IPS DF 4.7 (cell line): ENCODE results near the gene RBM22.
A peak's percentile ranks its signal among the peaks of the same experiment; 100 is the strongest.
"Not testable (repeated sequence)": the region's sequence is repeated elsewhere in the genome, so short reads cannot be mapped to it uniquely, and the experiment has no call there.

Experiments
- DNase-seq: peaks from one replicate; pipeline ENCODE4 v3.0.0-alpha.2; 2013; ENCODE audit warnings: low spot score; ENCODE audit errors: extremely low read depth

RBM22 gene

DNA sequence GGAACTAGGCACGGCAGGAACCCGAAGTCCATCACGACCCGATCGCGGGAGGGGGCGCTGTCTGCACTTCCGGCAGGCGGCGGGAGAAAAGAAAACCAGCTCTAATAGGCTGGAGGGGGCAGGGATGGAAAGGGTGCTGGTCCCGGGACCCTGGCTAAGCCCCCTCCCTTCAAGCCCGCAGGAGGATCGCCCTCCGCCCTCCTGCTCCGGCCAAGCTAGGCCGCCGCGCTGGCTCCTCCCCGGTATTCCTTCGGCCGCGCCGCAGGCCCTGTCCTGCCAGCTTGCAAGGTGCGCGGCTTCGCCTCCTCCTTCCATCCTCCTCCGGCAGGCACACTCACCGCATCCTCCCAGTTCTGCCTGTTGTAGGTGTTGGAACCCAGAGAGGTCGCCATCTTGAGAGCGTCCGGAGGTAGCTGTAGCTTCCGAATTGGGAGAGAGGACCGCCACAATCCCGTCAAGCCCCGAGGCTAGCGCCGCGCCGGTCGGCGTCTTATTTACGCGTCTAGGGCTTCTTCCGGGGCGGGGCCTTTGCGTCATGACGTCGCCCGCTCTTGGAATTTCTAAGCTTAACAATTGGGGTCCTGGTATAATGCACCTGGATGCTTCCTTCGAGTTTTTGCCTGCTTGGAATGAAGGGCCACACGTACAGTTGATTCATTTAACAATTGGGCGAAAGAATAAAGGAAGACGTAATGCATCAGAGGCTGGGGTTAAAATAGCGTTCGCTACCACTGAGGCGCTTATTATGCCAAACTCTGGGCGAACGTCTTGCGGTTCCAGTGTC is at the start of gene RBM22:
Gene RBM22 (minus strand): TSS at position 469 of the 784 bp plus-strand sequence. CDS start 77 bp downstream, at position 392.
- peak; percentile 69 for DNase-seq

DNA sequence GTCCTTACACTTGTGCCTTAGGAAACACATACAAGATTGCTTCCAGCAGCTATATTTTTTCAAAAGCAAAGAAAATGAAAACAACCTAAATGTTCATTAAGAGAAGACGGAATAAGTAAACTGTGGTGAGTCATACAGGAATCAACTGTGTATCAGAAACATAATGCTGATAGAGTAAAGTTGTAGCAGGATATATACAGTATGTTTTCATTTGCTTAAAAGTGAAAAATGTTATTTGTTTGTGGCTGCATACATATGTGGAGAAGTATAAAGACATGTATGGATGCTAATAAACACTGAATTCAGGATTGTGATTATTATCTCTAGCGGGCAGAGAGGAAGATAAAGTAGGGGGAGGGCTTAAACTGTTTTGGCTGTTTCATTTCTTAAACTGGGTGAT is 49.6 kb upstream of the RBM22 start:
- DNase-seq = no peak

DNA sequence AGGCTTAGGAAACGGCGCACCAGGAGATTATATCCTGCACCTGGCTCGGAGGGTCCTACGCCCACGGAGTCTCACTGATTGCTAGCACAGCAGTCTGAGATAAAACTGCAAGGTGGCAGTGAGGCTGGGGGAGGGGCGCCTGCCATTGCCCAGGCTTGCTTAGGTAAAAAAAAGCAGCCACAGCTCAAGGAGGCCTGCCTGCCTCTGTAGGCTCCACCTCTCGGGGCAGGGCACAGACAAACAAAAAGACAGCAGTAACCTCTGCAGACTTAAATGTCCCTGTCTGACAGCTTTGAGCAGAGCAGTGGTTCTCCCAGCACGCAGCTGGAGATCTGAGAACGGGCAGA is 42.3 kb upstream of the RBM22 start:
- DNase-seq = not testable (repeated sequence)

DNA sequence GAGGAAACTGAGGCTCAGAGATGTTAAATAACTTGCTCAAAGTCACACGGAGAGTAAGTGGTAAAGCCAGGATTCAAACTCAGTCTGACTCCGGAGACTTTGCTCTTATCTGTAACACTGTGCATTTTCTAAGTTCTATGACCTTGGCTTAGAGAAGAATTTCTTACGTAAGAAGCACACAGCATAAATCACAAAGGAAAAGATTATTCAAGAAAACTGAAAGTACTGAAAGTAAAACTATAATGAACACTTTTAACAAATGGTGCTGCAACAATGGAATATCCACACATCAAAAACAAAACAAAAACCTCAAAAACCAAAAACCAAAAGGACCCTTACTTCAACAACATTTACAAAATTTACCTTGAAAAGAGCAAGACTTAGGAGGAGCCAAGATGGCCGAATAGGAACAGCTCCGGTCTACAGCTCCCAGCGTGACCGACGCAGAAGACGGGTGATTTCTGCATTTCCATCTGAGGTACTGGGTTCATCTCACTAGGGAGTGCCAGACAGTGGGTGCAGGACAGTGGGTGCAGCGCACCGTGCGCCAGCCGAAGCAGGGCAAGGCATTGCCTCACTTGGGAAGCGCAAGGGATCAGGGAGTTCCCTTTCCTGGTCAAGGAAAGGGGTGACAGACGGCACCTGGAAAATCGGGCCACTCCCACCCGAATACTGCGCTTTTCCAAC is 41.7 kb upstream of the RBM22 start:
- DNase-seq = not testable (repeated sequence)

DNA sequence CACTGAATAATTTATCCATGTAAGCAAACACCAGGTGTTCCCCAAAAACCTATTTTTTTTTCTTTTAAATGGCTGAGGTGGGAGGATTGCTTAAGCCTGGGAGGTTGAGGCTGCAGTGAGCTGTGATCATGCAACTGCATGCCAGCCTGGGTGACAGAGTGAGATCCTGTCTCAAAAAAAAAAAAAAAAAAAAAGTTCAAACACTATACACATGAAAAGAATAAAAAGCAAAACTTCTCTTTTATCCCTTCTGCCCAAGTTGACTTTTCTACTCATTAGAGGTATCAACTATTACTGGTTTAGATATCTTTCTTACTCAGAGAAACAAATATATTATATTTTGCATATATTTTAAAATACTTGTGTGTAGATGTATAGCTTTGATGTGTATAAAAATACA is 40.1 kb upstream of the RBM22 start:
- DNase-seq = no peak

DNA sequence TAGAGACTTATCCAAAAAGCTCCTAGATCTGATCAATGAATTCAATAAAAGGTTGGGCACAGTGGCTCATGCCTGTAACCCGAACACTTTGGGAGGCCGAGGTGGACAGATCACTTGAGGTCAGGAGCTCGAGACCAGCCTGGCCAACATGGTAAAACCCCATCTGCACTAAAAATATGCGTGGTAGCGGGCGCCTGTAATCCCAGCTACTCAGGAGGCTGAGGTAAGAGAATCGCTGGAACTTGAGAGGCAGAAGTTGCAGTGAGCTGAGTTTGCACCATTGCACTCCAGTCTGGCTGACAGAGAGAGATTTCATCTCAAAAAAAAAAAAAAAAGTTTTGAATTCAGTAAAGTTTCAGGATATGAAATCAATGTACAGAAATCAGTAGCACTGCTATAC is 38.0 kb upstream of the RBM22 start:
- DNase-seq = no peak

DNA sequence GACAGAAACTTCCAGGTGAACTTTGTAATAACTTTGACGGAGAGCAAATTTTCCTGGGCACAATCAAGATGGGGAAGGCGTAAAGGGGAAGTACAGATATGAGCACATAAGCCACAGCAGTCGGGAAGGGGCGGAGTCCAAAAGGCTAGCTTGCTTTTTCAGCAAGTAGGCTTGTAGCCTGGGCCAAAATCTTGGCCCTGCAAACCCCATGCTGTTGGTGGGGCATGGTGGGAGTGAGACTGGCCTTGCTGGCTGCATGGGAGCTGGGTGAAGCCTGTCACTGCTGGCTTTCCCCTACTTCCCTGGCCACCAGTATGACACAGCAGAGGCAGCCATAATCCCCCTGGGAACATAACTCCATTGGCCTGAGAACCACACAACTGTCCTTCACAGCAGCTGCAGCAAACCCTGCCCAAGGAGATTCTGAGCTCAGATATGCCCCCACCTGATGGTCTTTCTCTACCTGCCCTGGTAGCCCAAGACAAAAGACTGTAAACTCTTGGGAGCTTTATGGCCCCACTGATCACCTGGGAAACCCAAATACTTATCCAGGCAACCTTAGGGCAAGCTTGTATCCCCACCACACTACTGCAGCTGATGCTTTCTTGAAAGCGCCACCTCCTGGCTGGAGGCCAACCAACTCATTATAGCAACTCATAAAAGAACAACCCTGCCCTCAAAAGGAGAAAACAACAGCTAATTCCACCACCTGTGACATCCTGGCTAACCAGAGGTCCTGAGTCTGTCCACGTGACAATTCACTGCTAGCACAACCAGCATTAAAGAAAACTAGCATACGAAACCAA is 33.9 kb upstream of the RBM22 start:
- no peak for DNase-seq

DNA sequence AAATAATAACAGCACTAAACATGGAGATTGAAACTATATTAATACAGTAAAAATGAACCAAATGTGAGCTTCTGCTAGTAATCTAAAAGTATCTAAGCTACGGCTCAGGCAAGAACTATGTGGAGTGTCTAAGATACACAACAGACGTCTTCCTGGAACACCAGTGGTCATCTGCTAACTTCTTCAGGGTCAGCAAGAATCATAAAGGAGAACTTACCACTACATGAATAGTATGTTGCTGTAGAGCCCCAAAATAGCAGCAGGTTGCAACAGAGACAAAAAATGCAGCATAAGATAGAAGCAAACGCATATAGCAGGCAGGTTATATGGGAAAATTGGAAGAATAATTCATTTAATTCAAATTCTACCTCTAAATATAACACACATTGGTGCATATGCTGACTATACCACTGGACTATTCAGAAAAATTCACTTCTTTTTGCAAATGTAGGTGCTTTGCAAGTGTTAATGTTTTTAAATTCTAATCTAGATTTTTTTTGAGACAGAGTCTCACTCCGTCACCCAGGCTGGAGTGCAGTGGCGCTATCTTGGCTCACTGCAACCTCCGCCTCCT is 30.9 kb upstream of the RBM22 start:
- DNase-seq = no peak

DNA sequence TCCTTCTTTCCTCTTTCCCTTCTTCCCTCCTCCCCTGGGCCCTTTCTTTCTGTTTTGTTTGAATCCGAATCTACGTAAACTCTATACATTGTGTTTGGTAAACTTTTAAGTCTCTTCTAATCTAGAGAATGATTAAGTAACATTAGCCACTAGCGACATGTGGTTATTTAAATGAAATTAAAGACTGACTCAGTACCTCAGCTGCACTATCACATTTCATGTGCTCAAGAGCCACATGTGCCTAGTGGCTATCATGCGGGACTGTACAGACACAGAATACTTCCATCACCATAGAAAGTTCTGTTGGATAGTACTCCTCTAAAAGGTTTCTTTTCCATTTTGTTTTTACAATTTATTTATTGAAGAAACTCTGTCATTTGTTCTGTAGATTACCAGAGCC is 29.0 kb upstream of the RBM22 start:
- no peak for DNase-seq

DNA sequence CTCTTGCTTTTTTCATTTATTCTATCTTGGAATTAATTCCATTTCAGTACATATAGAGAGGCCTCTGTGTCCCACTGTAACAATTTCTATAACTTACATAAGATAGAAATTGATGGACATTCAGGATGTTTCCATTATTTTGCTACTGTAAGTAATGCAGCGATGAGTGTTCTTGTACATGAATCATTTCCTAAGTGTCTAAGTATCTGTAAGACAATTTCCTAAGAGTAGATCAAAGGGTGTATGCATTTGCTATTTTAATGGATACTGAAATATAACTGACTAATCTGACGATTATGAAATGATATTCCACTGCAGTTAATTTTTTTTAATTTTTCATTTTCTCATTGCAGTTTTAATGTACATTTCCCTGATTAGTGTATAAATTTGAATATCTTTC is 23.0 kb upstream of the RBM22 start:
- DNase-seq = no peak

DNA sequence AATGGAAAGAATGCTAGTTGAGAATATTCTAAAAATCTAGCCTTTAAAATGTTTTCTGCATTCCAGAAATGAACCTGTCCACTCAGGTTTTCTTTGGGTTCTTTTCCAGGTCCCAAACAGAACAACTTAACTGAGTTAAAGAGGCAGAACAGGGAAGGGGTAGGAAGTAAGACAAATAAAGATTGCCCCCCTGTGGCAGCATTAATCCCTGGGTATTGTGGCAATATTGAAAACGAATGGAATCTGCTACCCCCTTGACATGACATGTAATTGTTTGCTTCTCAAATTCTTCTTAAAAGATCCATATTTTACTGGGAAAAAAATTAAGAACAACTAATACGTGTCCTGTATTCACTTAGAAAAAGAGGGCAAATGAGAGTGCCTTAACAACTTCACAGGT is 9.3 kb upstream of the RBM22 start:
- DNase-seq = no peak

DNA sequence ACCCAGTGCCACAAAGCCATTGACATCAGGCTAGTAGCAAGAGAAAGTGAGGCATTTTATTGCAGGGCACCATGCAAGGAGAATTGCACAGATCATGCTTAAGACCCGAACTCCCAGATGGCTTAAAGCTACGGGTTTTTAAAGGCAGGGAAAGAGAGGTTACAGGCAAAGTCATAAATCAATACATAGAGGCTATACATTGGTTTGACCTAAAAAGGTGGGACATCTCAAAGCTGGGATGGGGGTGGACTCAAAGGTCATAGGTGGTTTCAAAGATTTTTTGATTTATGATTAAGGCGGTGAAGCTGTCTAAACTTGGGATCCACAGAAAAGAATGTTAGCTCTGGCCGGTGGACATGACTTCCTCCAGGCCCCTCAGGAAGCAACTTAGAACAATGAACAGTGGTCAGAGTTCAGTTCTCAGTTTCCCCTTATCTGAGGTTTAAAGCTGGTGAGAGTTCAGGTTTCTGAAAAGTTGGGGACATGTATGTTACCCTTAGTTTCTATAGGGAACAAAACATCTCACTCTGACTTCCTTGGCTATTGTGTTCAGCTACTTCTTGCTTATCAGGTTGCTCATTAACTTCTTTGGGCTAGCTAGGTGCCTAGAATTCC is 6.0 kb upstream of the RBM22 start:
- DNase-seq = no peak

DNA sequence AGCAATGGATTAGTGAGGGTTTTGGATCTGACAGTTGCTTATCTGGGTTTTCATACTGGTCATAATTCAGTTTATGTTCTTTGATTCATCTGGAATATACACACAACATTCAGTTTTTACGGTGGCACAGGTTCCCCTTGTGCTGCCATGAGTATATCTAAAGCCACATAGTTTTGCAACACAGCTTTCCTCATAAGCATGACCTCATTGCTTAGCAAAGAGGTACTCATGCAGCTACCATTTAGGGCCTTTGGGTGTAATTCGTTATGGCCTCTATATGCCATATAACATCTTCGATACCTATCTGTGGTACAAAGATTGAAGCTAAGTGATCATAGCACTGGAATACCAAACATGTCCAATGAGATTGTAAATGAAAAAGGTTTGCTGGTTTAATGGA is 2.9 kb upstream of the RBM22 start:
- DNase-seq = no peak

DNA sequence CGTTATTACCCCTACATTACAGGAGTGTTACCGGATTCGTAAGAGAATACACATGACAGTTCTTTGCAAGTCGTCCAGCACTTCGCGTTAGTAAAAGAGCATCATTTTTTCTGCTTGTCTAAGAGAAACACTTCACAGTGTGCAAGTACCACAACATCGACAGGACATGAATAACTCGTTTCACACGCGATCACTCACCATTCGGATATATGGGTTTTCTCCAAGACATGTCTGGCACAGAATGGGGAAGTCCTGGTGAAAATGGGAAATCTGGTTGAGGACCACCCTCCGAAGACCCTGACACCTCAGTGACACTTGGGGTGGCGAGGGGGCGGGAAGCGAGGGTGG is 642 bp downstream of the RBM22 start:
- DNase-seq = no peak

DNA sequence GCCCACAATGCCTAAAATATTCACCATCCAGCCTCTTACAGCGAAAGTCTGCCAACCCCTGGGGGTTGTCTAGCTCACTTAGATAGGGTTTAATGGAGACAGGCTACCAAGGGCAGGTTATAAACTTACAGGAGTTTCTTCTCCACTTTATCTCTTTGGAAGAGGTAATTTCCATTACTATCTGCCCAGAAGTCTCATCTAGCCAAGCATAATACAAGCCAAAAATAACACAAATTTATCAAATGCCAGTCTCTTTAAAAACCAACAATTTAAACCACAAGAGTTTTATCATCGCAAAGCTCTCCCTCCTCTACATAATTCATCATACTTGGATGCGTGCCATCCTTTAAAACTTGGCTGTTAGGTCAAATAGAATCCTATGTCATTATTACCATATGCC is 6.2 kb downstream of the RBM22 start:
- no peak for DNase-seq

DNA sequence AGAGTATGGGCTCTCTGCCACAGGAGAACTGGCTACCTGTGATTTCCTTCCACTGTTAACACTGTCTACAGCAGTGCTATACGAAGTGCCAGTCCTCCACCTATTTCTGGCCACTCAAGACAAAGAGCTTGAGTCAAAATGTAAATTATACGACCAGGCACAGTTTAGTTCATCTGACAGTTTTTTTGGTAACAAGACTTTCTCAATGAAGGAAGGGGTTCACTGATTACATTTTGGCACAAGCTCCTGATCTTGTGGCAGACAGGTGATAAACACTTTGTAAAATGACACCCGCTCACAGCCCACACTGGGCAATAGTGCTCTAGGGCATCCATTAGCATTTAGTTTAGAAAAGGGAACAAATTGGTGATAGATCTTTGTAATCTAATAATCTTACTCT is 8.6 kb downstream of the RBM22 start:
- no peak for DNase-seq

DNA sequence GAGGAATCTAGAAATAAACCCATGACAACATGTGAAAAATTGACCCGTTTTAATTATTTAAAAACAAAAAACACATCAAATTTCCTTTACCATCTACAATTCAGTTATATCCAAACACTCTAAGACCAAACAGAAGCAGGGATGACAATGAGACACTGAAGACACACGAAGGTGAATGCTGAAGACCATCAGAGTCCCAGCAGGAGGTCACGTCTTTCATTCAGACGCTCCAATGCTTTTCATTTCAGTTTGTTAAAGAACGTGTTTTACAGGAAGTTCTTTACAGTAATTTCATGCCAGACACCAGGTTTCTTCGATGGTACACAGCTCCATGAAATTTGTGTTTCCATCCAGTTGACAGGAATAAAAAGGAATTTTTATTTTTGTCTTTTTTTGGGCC is 10.1 kb downstream of the RBM22 start:
- no peak for DNase-seq

DNA sequence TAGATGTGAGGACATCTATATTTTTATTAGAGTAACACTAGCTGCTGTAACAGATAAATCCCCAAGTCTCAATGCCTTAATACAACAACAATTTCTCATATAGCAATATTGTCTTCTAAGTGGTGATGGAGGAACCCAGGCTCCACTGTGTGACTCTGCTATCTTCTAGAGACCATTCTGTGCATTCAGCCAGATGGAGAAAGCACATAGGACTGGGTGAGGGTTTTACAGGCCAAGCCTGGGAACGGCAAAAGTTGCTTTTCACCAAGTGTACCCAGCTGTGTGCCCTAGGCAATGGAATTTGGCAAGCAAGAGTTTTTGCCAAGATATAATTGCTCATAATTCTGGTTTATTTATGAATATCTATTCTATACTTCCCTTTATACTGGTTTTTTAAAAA is 11.7 kb downstream of the RBM22 start:
- DNase-seq = no peak

DNA sequence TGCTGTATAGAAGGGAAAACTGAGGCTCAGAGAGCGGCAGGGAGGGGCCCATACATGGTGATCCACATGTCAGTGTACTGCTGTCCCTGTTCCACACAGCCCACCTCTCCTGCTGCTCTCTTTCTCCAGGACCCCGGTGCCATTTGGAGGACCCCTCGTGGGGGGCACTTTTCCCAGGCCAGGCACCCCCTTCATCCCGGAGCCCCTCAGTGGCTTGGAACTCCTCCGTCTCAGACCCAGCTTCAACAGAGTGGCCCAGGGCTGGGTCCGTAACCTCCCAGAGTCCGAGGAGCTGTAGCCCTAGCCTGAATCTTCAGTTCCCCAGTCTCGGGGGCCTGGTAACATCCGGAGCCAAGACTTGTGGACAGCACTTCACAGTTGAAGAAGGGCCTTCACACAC is 24.3 kb downstream of the RBM22 start:
- DNase-seq = no peak

DNA sequence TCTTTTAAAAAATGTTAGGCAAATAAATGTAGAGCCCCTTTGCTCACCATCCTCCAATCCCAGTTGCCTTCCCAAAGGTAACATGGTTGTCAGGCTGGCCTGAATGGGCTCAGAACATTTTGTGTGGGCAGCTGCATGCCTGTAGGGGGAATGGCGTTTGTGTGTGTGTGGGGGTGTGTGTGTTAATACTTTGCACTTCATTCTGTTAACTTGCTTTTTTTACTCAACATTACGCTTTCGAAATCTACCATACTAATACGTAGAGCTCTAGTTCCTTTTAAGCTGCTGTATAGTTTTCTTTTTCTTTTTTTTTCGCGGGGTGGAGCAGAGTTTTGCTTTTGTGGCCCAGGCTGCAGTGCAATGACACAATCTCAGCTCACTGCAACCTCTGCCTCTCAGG is 25.8 kb downstream of the RBM22 start:
- DNase-seq = no peak

DNA sequence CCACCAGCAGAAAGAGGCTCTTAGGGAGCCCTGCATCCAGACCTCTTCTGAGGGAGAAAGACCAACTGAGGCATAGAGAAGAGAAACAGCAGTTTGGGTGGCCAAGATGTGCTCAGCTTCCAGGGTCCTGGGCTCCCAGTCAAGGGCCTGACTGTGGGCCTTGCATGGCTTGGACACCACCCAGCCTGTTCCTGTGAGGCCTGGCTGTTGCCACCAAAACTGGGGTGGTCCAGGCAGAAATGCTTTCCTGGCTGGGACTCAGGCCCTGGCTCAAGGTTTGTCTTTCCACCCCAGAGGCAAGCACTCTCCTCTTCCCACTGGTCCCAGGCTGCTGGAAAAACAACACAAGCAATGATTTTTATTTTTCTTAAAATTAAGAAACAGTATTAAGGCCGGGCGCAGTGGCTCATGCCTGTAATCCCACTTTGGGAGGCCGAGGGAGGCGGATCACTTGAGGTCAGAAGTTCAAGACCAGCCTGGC is 26.5 kb downstream of the RBM22 start:
- no peak for DNase-seq

DNA sequence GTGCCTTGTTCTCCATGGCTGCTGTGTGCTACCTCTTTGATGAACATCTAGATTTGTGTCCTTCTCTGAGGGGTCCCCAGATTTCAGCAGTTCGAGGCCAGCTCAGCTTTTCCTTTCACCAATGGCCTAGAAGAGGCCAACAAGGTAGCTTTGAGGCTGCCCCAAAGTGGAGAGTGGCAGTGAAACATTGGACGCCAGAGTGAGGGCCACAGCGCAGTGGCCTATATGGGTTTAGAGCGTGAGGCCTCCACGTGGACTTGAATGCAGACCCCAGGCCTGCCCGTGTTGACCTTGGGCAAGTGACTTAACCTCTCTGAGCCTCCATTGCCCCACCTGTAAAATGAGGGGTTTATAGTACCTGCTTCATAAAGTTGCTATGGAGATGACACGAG is 28.0 kb downstream of the RBM22 start:
- no peak for DNase-seq
